ENCODE measurements around the gene PEX26. TPM values are rescaled to one million over a fixed set of nuclear protein-coding genes. Genes with fewer than 3 reads are reported as not detected.

The PEX26 gene
- total RNA-seq, 1 donor from 2014 or later, result 43.5 TPM

GRCh38 chr22:18145676-18146388 lies 68.0 kb downstream of the PEX26 start:
- no peak for TF ChIP-seq CTCF (IDR thresholded peaks at IDR 0.05)
- H3K4me3 Mint-ChIP-seq (ENCODE audit: unreplicated experiment), result no peak overlapping the region

GRCh38 chr22:18146389-18146753 lies 68.6 kb downstream of the PEX26 start:
- no peaks in the 10 kb centered on the region for H3K9me3 Mint-ChIP-seq (ENCODE audit: unreplicated experiment)

More at GRCh38 chr22:18145676-18146388, 68.0 kb downstream of the PEX26 start:
- Mint-ChIP-seq H3K27ac (ENCODE audit: unreplicated experiment) (no peak overlapping the region), H3K36me3 (ENCODE audit: unreplicated experiment) (no peaks in the 10 kb centered on the region), H3K27me3 (ENCODE audit: unreplicated experiment) (no peaks in the 10 kb centered on the region), H3K4me1 (ENCODE audit: unreplicated experiment) (peaks cover 13% of the 10 kb centered on the region), H3K9me3 (ENCODE audit: unreplicated experiment) (no peaks in the 10 kb centered on the region)
- no peak for DNase-seq (ENCODE audit: extremely low spot score, unreplicated experiment)

GRCh38 chr22:18147791-18148190 lies 70.0 kb downstream of the PEX26 start:
- TF ChIP-seq CTCF (IDR thresholded peaks at IDR 0.05), result no peak
- Mint-ChIP-seq H3K36me3 (ENCODE audit: unreplicated experiment) (no peaks in the 10 kb centered on the region), H3K27ac (ENCODE audit: unreplicated experiment) (no peak overlapping the region), H3K9me3 (ENCODE audit: unreplicated experiment) (no peaks in the 10 kb centered on the region), H3K4me3 (ENCODE audit: unreplicated experiment) (no peak overlapping the region), H3K4me1 (ENCODE audit: unreplicated experiment) (peaks cover 13% of the 10 kb centered on the region), H3K27me3 (ENCODE audit: unreplicated experiment) (no peaks in the 10 kb centered on the region)
- no peak for DNase-seq (ENCODE audit: extremely low spot score, unreplicated experiment)

More at GRCh38 chr22:18146389-18146753, 68.6 kb downstream of the PEX26 start:
- no peaks in the 10 kb centered on the region for H3K27me3 Mint-ChIP-seq (ENCODE audit: unreplicated experiment)
- H3K27ac Mint-ChIP-seq (ENCODE audit: unreplicated experiment), result no peak overlapping the region
- no peak for TF ChIP-seq CTCF (IDR thresholded peaks at IDR 0.05)
- no peak for DNase-seq (ENCODE audit: extremely low spot score, unreplicated experiment)
- no peak overlapping the region for H3K4me3 Mint-ChIP-seq (ENCODE audit: unreplicated experiment)
- no peaks in the 10 kb centered on the region for H3K36me3 Mint-ChIP-seq (ENCODE audit: unreplicated experiment)
- H3K4me1 Mint-ChIP-seq (ENCODE audit: unreplicated experiment), result peaks cover 13% of the 10 kb centered on the region

GRCh38 chr22:18148293-18148965 lies 70.6 kb downstream of the PEX26 start:
- TF ChIP-seq CTCF (IDR thresholded peaks at IDR 0.05), result no peak
- H3K27ac Mint-ChIP-seq (ENCODE audit: unreplicated experiment), result no peak overlapping the region
- no peaks in the 10 kb centered on the region for H3K27me3 Mint-ChIP-seq (ENCODE audit: unreplicated experiment)
- H3K4me3 Mint-ChIP-seq (ENCODE audit: unreplicated experiment), result no peak overlapping the region
- H3K36me3 Mint-ChIP-seq (ENCODE audit: unreplicated experiment), result no peaks in the 10 kb centered on the region
- H3K9me3 Mint-ChIP-seq (ENCODE audit: unreplicated experiment), result no peaks in the 10 kb centered on the region
- no peak for DNase-seq (ENCODE audit: extremely low spot score, unreplicated experiment)
- H3K4me1 Mint-ChIP-seq (ENCODE audit: unreplicated experiment), result peaks cover 13% of the 10 kb centered on the region

- no peak for DNase-seq (ENCODE audit: extremely low spot score, unreplicated experiment)
- H3K4me3 Mint-ChIP-seq (ENCODE audit: unreplicated experiment), result no peak overlapping the region
- no peaks in the 10 kb centered on the region for H3K27me3 Mint-ChIP-seq (ENCODE audit: unreplicated experiment)
- H3K4me1 Mint-ChIP-seq (ENCODE audit: unreplicated experiment), result peaks cover 27% of the 10 kb centered on the region
- no peak for TF ChIP-seq CTCF (IDR thresholded peaks at IDR 0.05)
- H3K27ac Mint-ChIP-seq (ENCODE audit: unreplicated experiment), result no peak overlapping the region
- H3K9me3 Mint-ChIP-seq (ENCODE audit: unreplicated experiment), result no peaks in the 10 kb centered on the region
- H3K36me3 Mint-ChIP-seq (ENCODE audit: unreplicated experiment), result no peaks in the 10 kb centered on the region
Observed at GRCh38 chr22:18152519-18152918, 74.7 kb downstream of the PEX26 start.

All from osteocyte (in vitro differentiated cells).